HEK293 (cell line): Measurements from ENCODE around the gene RAPGEF5.

Source experiments
- CTCF ChIA-PET: fragments of 350-600 bp; formaldehyde crosslinking; extraction: SDS; loops from one replicate; lab custom pipeline; 2021; ENCODE audit warnings: antibody characterized with exemption; lab: Yijun Ruan, JAX
- POLR2A ChIA-PET: fragments of 300-600 bp; formaldehyde crosslinking; extraction: SDS; loops from one replicate; lab custom pipeline; 2020; ENCODE audit warnings: antibody characterized with exemption, inconsistent platforms; lab: Yijun Ruan, JAX
- H3K27ac ChIP-seq: fragments of 200-500 bp; sonication (Bioruptor generic); 2 replicates; pipeline ENCODE4 v1.5.1; 2014; ENCODE audit warnings: low read depth, low read length, control low read depth, inconsistent platforms; ENCODE audit errors: extremely low read depth
- H3K36me3 ChIP-seq, 2 experiments: fragments of 200-500 bp in 1 of 2; sonication (Bioruptor generic) in 1 of 2; 1 replicate in 1 of 2; 2 replicates in 1 of 2; pipeline ENCODE4 v1.5.1; 2014 to 2017; ENCODE audit warnings: inconsistent platforms in 2 of 2, low read length in 2 of 2; ENCODE audit not compliant: control insufficient read depth in 2 of 2, insufficient read depth in 1 of 2
- H3K4me1 ChIP-seq: fragments of 200-500 bp; sonication (Bioruptor generic); 2 replicates; pipeline ENCODE4 v1.5.1; 2014; ENCODE audit warnings: mild to moderate bottlenecking, low read length, inconsistent platforms; ENCODE audit not compliant: control insufficient read depth, insufficient read depth
- H3K4me3 ChIP-seq: 2 replicates; pipeline ENCODE4 v1.5.1; 2011; ENCODE audit warnings: low read depth, mild to moderate bottlenecking, control low read depth, low read length, moderate library complexity
- H3K9me3 ChIP-seq: fragments of 200-500 bp; sonication (Bioruptor generic); 2 replicates; pipeline ENCODE4 v1.5.1; 2014; ENCODE audit warnings: low read depth, low read length, inconsistent platforms; ENCODE audit not compliant: control insufficient read depth, insufficient read depth
- CTCF ChIP-seq: fragments of 450-650 bp; formaldehyde crosslinking; IDR thresholded peaks from 2 replicates; pipeline ENCODE4 v1.5.1; 2016; ENCODE audit warnings: missing biosample characterization, missing genetic modification characterization
- MZF1 ChIP-seq: fragments of 450-650 bp; formaldehyde crosslinking; IDR thresholded peaks from 2 replicates; pipeline ENCODE4 v1.5.1; 2017; ENCODE audit warnings: missing biosample characterization, missing genetic modification characterization, borderline replicate concordance
- SP2 ChIP-seq: fragments of 450-650 bp; formaldehyde crosslinking; IDR thresholded peaks from 2 replicates; pipeline ENCODE4 v1.5.1; 2016; ENCODE audit warnings: missing biosample characterization, missing genetic modification characterization
- ZBTB17 ChIP-seq: fragments of 450-650 bp; formaldehyde crosslinking; IDR thresholded peaks from 2 replicates; pipeline ENCODE4 v1.5.1; 2016; ENCODE audit warnings: missing biosample characterization, missing genetic modification characterization
- ZNF112 ChIP-seq: fragments of 450-650 bp; formaldehyde crosslinking; IDR thresholded peaks from 2 replicates; pipeline ENCODE4 v1.5.0; 2017; ENCODE audit warnings: missing biosample characterization, missing genetic modification characterization
- ZNF2 ChIP-seq: fragments of 450-650 bp; formaldehyde crosslinking; IDR thresholded peaks from 2 replicates; pipeline ENCODE4 v1.5.1; 2016; ENCODE audit warnings: missing biosample characterization, missing genetic modification characterization
- ZNF423 ChIP-seq: fragments of 450-650 bp; formaldehyde crosslinking; IDR thresholded peaks from 2 replicates; pipeline ENCODE4 v1.5.1; 2016; ENCODE audit warnings: missing biosample characterization, missing genetic modification characterization
- ZNF488 ChIP-seq: fragments of 450-650 bp; formaldehyde crosslinking; IDR thresholded peaks from 2 replicates; pipeline ENCODE4 v1.5.1; 2016; ENCODE audit warnings: missing biosample characterization, missing genetic modification characterization
- ZNF514 ChIP-seq: fragments of 450-650 bp; formaldehyde crosslinking; IDR thresholded peaks from 2 replicates; pipeline ENCODE4 v1.5.1; 2016; ENCODE audit warnings: missing biosample characterization, missing genetic modification characterization
- ZNF548 ChIP-seq: fragments of 450-650 bp; formaldehyde crosslinking; IDR thresholded peaks from 2 replicates; pipeline ENCODE4 v1.5.1; 2016; ENCODE audit warnings: missing biosample characterization, missing genetic modification characterization
- TF ChIP-seq, protein P1 (sequence below): IDR thresholded peaks from 2 replicates; pipeline ENCODE4 v1.6.1; 2011; ENCODE audit warnings: mild to moderate bottlenecking, low read depth, low read length, borderline replicate concordance
- TF ChIP-seq, protein P2 (sequence below): fragments of 450-650 bp; formaldehyde crosslinking; IDR thresholded peaks from 2 replicates; pipeline ENCODE4 v1.5.1; 2016; ENCODE audit warnings: missing biosample characterization, missing genetic modification characterization
- TF ChIP-seq, protein P3 (sequence below): fragments of 450-650 bp; formaldehyde crosslinking; conservative IDR thresholded peaks from 2 replicates; pipeline ENCODE4 v1.5.1; 2016; ENCODE audit warnings: low read depth, missing biosample characterization, missing genetic modification characterization

Gene RAPGEF5

DNA sequence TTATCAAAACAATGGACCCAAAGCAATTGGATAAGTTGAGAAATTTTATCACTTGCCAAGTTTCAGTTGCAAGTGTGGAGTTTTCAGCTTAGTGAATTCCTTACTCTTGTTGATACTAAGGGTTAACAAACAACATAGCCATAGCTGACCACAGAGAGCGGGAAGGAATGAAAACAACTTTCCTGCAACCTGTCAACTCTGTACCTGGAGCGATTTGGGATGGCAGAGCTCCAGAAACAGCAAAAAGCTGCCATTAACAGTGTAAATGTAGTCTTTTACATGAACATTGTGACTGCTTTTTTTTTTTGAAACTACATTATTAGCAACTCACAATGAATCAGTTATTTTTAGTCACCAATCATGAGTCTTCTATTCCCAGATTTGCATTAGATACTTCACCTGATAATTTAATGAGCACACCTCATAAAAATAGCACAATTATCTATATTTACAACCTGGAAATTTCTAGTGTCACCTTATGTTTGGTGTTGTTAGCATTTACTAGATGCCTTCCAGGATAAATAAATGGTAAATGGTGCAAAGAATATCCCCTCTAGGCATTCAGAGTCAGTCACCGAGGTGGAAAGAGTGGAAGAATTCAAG, 47.6 kb upstream of the RAPGEF5 start (continued):
- TF ChIP-seq CTCF (tag by site-specific recombination): no peak
- no peak for TF ChIP-seq ZNF514 (tag by site-specific recombination)
- TF ChIP-seq ZNF112 (tag by site-specific recombination): no peak
- TF ChIP-seq, protein P1, sequence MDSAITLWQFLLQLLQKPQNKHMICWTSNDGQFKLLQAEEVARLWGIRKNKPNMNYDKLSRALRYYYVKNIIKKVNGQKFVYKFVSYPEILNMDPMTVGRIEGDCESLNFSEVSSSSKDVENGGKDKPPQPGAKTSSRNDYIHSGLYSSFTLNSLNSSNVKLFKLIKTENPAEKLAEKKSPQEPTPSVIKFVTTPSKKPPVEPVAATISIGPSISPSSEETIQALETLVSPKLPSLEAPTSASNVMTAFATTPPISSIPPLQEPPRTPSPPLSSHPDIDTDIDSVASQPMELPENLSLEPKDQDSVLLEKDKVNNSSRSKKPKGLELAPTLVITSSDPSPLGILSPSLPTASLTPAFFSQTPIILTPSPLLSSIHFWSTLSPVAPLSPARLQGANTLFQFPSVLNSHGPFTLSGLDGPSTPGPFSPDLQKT: no peak

- Histone ChIP-seq H3K27ac (no peak overlapping the region), H3K4me3 (no peak overlapping the region), H3K9me3 (no peaks in the 10 kb centered on the region), H3K4me1 (no peaks in the 10 kb centered on the region), H3K36me3 (no peaks in the 10 kb centered on the region)
- ChIA-PET CTCF (no interaction called here), POLR2A (no interaction called here)
- TF ChIP-seq, protein P2, sequence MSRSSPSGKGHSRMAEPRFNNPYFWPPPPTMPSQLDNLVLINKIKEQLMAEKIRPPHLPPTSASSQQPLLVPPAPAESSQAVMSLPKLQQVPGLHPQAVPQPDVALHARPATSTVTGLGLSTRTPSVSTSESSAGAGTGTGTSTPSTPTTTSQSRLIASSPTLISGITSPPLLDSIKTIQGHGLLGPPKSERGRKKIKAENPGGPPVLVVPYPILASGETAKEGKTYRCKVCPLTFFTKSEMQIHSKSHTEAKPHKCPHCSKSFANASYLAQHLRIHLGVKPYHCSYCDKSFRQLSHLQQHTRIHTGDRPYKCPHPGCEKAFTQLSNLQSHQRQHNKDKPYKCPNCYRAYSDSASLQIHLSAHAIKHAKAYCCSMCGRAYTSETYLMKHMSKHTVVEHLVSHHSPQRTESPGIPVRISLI: no peak
Measured at GRCh38 chr7:22403344-22403743, 46.4 kb upstream of the RAPGEF5 start.

- no peaks in the 10 kb centered on the region for H3K36me3 ChIP-seq
- 0 out of 2 replicates have a peak, but pooled peaks cover 3% of the 10 kb centered on the region for H3K4me1 ChIP-seq
- H3K9me3 ChIP-seq: no peaks in the 10 kb centered on the region
- H3K27ac ChIP-seq: no peak overlapping the region
- ChIA-PET CTCF (interaction anchor here (0.6 kb wide), 1 partner anchor 26 kb away, joined by 6 read pairs; no protein-coding TSS in a partner anchor), POLR2A (no interaction called here)
- H3K4me3 ChIP-seq: no peak overlapping the region
- TF ChIP-seq SP2: no peak
- TF ChIP-seq ZNF488: no peak
Measured at GRCh38 chr7:22402250-22402649, 45.3 kb upstream of the RAPGEF5 start.

- H3K36me3 ChIP-seq: no peaks in the 10 kb centered on the region
- ChIA-PET POLR2A (no interaction called here), CTCF (interaction anchor here (0.6 kb wide), 1 partner anchor 1306 kb away, joined by 5 read pairs; no protein-coding TSS in a partner anchor)
- no peak overlapping the region for H3K4me3 ChIP-seq
- H3K4me1 ChIP-seq: 0 out of 2 replicates have a peak, but pooled peaks cover 3% of the 10 kb centered on the region
- H3K27ac ChIP-seq: no peak overlapping the region
- no peaks in the 10 kb centered on the region for H3K9me3 ChIP-seq
- TF ChIP-seq ZNF423 (tag by site-specific recombination): no peak
- no peak for TF ChIP-seq ZNF548 (tag by site-specific recombination)
- TF ChIP-seq, protein P3, sequence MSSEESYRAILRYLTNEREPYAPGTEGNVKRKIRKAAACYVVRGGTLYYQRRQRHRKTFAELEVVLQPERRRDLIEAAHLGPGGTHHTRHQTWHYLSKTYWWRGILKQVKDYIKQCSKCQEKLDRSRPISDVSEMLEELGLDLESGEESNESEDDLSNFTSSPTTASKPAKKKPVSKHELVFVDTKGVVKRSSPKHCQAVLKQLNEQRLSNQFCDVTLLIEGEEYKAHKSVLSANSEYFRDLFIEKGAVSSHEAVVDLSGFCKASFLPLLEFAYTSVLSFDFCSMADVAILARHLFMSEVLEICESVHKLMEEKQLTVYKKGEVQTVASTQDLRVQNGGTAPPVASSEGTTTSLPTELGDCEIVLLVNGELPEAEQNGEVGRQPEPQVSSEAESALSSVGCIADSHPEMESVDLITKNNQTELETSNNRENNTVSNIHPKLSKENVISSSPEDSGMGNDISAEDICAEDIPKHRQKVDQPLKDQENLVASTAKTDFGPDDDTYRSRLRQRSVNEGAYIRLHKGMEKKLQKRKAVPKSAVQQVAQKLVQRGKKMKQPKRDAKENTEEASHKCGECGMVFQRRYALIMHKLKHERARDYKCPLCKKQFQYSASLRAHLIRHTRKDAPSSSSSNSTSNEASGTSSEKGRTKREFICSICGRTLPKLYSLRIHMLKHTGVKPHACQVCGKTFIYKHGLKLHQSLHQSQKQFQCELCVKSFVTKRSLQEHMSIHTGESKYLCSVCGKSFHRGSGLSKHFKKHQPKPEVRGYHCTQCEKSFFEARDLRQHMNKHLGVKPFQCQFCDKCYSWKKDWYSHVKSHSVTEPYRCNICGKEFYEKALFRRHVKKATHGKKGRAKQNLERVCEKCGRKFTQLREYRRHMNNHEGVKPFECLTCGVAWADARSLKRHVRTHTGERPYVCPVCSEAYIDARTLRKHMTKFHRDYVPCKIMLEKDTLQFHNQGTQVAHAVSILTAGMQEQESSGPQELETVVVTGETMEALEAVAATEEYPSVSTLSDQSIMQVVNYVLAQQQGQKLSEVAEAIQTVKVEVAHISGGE (tag by site-specific recombination): no peak
- no peak for TF ChIP-seq ZBTB17 (tag by site-specific recombination)
- no peak for TF ChIP-seq MZF1 (tag by site-specific recombination)
- no peak for TF ChIP-seq ZNF2
Measured at GRCh38 chr7:22400936-22401553, 44.1 kb upstream of the RAPGEF5 start.
